OCI-LY7 (cell line): ENCODE results near the gene PCDHA12. TPM values are rescaled to one million over a fixed set of nuclear protein-coding genes. Genes with fewer than 3 reads are reported as not detected.

Source experiments
- total RNA-seq, 2 experiments: library from RNA; depleted of rRNA in 1 of 2; stranded (reverse); fragments of >200 nt in 1 of 2; shearing (Covaris generic) in 1 of 2; gene quantifications; 2 replicates each; pipeline ENCODE4 v1.2.3, GENCODE V29; 2014 to 2022

The PCDHA12 gene
- total RNA-seq, 2 experiments from 2014 or later, result not detected

Other genes with a start within 250 kb of the PCDHA12 start
- gene CD14, start 242.1 kb upstream of the PCDHA12 start, total RNA-seq (2014; rRNA removed; shearing (Covaris generic)), result 0.54 and 1.0 TPM in 2 replicates
- gene CD14, start 242.1 kb upstream of the PCDHA12 start, total RNA-seq (2022), result 0.52 and 0.76 TPM in 2 replicates
- 15.4 and 26.9 TPM in 2 replicates for gene TMCO6, start 235.9 kb upstream of the PCDHA12 start, total RNA-seq (2014; rRNA removed; shearing (Covaris generic))
- gene TMCO6, start 235.9 kb upstream of the PCDHA12 start, total RNA-seq (2022), result 36.8 and 38.8 TPM in 2 replicates
- gene NDUFA2, start 227.7 kb upstream of the PCDHA12 start, total RNA-seq (2014; rRNA removed; shearing (Covaris generic)), result 107 and 166 TPM in 2 replicates
- 63.4 and 70.3 TPM in 2 replicates for gene NDUFA2, start 227.7 kb upstream of the PCDHA12 start, total RNA-seq (2022)
- 64.4 and 83.7 TPM in 2 replicates for gene IK, start 227.5 kb upstream of the PCDHA12 start, total RNA-seq (2014; rRNA removed; shearing (Covaris generic))
- 90.4 and 99.3 TPM in 2 replicates for gene IK, start 227.5 kb upstream of the PCDHA12 start, total RNA-seq (2022)
- gene WDR55, start 210.4 kb upstream of the PCDHA12 start, total RNA-seq (2014; rRNA removed; shearing (Covaris generic)), result 18.7 and 23.9 TPM in 2 replicates
- 31.5 and 34.2 TPM in 2 replicates for gene WDR55, start 210.4 kb upstream of the PCDHA12 start, total RNA-seq (2022)
- 2.2 and 3.6 TPM in 2 replicates for gene DND1, start 201.7 kb upstream of the PCDHA12 start, total RNA-seq (2014; rRNA removed; shearing (Covaris generic))
- 2.7 and 4.5 TPM in 2 replicates for gene DND1, start 201.7 kb upstream of the PCDHA12 start, total RNA-seq (2022)
- gene HARS1, start 183.9 kb upstream of the PCDHA12 start, total RNA-seq (2014; rRNA removed; shearing (Covaris generic)), result 43.7 and 44.3 TPM in 2 replicates
- 61.4 and 61.6 TPM in 2 replicates for gene HARS1, start 183.9 kb upstream of the PCDHA12 start, total RNA-seq (2022)
- gene HARS2, start 183.9 kb upstream of the PCDHA12 start, total RNA-seq (2014; rRNA removed; shearing (Covaris generic)), result 20.8 and 23.4 TPM in 2 replicates
- gene HARS2, start 183.9 kb upstream of the PCDHA12 start, total RNA-seq (2022), result 27.3 and 27.5 TPM in 2 replicates
- 24.8 and 40.0 TPM in 2 replicates for gene ZMAT2, start 174.9 kb upstream of the PCDHA12 start, total RNA-seq (2014; rRNA removed; shearing (Covaris generic))
- 41.6 and 44.9 TPM in 2 replicates for gene ZMAT2, start 174.9 kb upstream of the PCDHA12 start, total RNA-seq (2022)
- gene PCDHA1, start 89.2 kb upstream of the PCDHA12 start, total RNA-seq (2014; rRNA removed; shearing (Covaris generic)), result not detected in 2 replicates
- not detected in 2 replicates for gene PCDHA1, start 89.2 kb upstream of the PCDHA12 start, total RNA-seq (2022)
- not detected in 2 replicates for gene PCDHA2, start 80.5 kb upstream of the PCDHA12 start, total RNA-seq (2014; rRNA removed; shearing (Covaris generic))
- gene PCDHA2, start 80.5 kb upstream of the PCDHA12 start, total RNA-seq (2022), result not detected in 2 replicates
- gene PCDHA3, start 74.3 kb upstream of the PCDHA12 start, total RNA-seq (2014; rRNA removed; shearing (Covaris generic)), result not detected in 2 replicates
- gene PCDHA3, start 74.3 kb upstream of the PCDHA12 start, total RNA-seq (2022), result not detected in 2 replicates
- not detected in 2 replicates for gene PCDHA4, start 68.2 kb upstream of the PCDHA12 start, total RNA-seq (2014; rRNA removed; shearing (Covaris generic))
- not detected in 2 replicates for gene PCDHA4, start 68.2 kb upstream of the PCDHA12 start, total RNA-seq (2022)
- gene PCDHA5, start 53.7 kb upstream of the PCDHA12 start, total RNA-seq (2014; rRNA removed; shearing (Covaris generic)), result not detected in 2 replicates
- not detected in 2 replicates for gene PCDHA5, start 53.7 kb upstream of the PCDHA12 start, total RNA-seq (2022)
- gene PCDHA6, start 47.3 kb upstream of the PCDHA12 start, total RNA-seq (2014; rRNA removed; shearing (Covaris generic)), result not detected in 2 replicates
- gene PCDHA6, start 47.3 kb upstream of the PCDHA12 start, total RNA-seq (2022), result not detected in 2 replicates
- gene PCDHA7, start 41.0 kb upstream of the PCDHA12 start, total RNA-seq (2014; rRNA removed; shearing (Covaris generic)), result not detected in 2 replicates
- not detected in 2 replicates for gene PCDHA7, start 41.0 kb upstream of the PCDHA12 start, total RNA-seq (2022)
- not detected in 2 replicates for gene PCDHA8, start 34.1 kb upstream of the PCDHA12 start, total RNA-seq (2014; rRNA removed; shearing (Covaris generic))
- gene PCDHA8, start 34.1 kb upstream of the PCDHA12 start, total RNA-seq (2022), result not detected in 2 replicates
- gene PCDHA9, start 26.9 kb upstream of the PCDHA12 start, total RNA-seq (2014; rRNA removed; shearing (Covaris generic)), result not detected in 2 replicates
- not detected in 2 replicates for gene PCDHA9, start 26.9 kb upstream of the PCDHA12 start, total RNA-seq (2022)
- gene PCDHA10, start 19.4 kb upstream of the PCDHA12 start, total RNA-seq (2014; rRNA removed; shearing (Covaris generic)), result not detected in 2 replicates
- gene PCDHA10, start 19.4 kb upstream of the PCDHA12 start, total RNA-seq (2022), result not detected in 2 replicates
- gene PCDHA11, start 6.4 kb upstream of the PCDHA12 start, total RNA-seq (2014; rRNA removed; shearing (Covaris generic)), result not detected in 2 replicates
- gene PCDHA11, start 6.4 kb upstream of the PCDHA12 start, total RNA-seq (2022), result not detected in 2 replicates
- not detected in 2 replicates for gene PCDHA13, start 6.8 kb downstream of the PCDHA12 start, total RNA-seq (2014; rRNA removed; shearing (Covaris generic))
- gene PCDHA13, start 6.8 kb downstream of the PCDHA12 start, total RNA-seq (2022), result not detected in 2 replicates
- gene PCDHAC1, start 51.0 kb downstream of the PCDHA12 start, total RNA-seq (2014; rRNA removed; shearing (Covaris generic)), result not detected in 2 replicates
- gene PCDHAC1, start 51.0 kb downstream of the PCDHA12 start, total RNA-seq (2022), result not detected in 2 replicates
- gene PCDHAC2, start 91.2 kb downstream of the PCDHA12 start, total RNA-seq (2014; rRNA removed; shearing (Covaris generic)), result not detected in 2 replicates
- not detected in 2 replicates for gene PCDHAC2, start 91.2 kb downstream of the PCDHA12 start, total RNA-seq (2022)
- not detected in 2 replicates for gene PCDHB1, start 176.1 kb downstream of the PCDHA12 start, total RNA-seq (2014; rRNA removed; shearing (Covaris generic))
- gene PCDHB1, start 176.1 kb downstream of the PCDHA12 start, total RNA-seq (2022), result not detected in 2 replicates
- not detected in 2 replicates for gene PCDHB2, start 219.3 kb downstream of the PCDHA12 start, total RNA-seq (2014; rRNA removed; shearing (Covaris generic))
- gene PCDHB2, start 219.3 kb downstream of the PCDHA12 start, total RNA-seq (2022), result not detected in 2 replicates
- not detected in 2 replicates for gene PCDHB3, start 225.2 kb downstream of the PCDHA12 start, total RNA-seq (2014; rRNA removed; shearing (Covaris generic))
- gene PCDHB3, start 225.2 kb downstream of the PCDHA12 start, total RNA-seq (2022), result not detected in 2 replicates
- gene PCDHB4, start 246.5 kb downstream of the PCDHA12 start, total RNA-seq (2014; rRNA removed; shearing (Covaris generic)), result not detected in 2 replicates
- not detected in 2 replicates for gene PCDHB4, start 246.5 kb downstream of the PCDHA12 start, total RNA-seq (2022)